Glomerular endothelial cell (primary cell): ENCODE measurements around the gene KCNQ5. TPM values are rescaled to one million over a fixed set of nuclear protein-coding genes. Genes with fewer than 3 reads are reported as not detected.
"Not testable (repeated sequence)": the region's sequence is repeated elsewhere in the genome, so short reads cannot be mapped to it uniquely, and the experiment has no call there.

Source experiments
- DNase-seq: peaks from one replicate; pipeline ENCODE4 v3.0.0-alpha.2; 2011; ENCODE audit warnings: low read depth, low spot score; ENCODE audit errors: extremely low read depth
- total RNA-seq: library from RNA; depleted of rRNA; stranded (reverse); fragments of >200 nt; gene quantifications from 2 replicates; pipeline ENCODE4 v1.2.3, GENCODE V29; 2015

KCNQ5 gene
- 1.1 and 1.6 TPM in 2 replicates for total RNA-seq

- DNase-seq: no peak
Observed at GRCh38 chr6:72621291-72622093, at the start of gene KCNQ5. TSS of gene KCNQ5 (plus strand) at chr6:72622064.

DNA sequence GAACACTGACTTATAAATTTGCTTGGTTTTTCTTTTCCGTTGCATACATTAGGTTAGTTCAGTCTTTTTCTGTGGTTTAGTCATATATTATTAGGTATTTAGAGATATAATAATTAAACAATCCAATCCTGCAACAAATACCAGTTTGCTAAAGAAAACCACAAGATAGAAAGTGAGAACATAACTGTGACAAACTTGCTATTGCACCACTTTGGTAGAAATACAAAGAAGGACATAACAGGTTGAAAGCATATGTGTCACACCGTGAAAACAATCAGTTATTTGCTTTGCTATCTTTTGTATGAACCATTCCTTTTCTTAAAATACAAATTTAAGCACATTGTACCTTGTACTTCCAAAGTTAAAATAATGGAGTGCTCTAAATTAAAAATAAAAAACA lies 42.0 kb upstream of the KCNQ5 start:
- DNase-seq: no peak

DNA sequence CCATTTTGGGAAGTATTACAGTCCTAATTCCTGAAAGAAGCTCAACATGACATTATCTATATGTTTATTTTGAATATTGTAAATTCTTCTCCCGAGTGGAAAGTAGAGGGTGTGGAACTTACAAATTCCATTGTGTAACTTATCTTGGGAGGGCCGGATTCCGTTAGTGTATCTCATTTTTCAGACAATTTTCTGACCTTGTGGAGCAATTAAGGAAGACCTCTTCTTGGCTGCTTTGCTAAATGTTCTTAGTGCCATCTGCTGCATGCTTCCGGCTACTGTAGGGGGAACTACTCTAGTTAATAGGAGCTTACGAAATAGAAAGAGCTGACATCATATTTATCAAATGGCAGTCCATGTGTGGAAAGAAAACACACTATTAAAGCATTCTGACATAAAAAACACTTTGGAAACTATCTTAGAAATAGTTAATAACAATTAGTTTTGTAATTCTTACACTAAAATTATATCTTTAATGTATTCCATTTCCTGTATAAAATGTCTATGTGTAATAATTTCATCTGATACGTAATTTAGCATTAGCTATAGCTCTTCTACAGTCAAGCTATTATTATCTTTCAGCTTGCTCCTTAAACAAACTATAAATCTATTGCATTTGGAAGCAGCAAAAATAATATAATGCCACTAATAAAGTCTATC lies 41.5 kb upstream of the KCNQ5 start:
- no peak for DNase-seq

- DNase-seq: not testable (repeated sequence)
Observed at GRCh38 chr6:72580950-72581349, 40.9 kb upstream of the KCNQ5 start.

DNA sequence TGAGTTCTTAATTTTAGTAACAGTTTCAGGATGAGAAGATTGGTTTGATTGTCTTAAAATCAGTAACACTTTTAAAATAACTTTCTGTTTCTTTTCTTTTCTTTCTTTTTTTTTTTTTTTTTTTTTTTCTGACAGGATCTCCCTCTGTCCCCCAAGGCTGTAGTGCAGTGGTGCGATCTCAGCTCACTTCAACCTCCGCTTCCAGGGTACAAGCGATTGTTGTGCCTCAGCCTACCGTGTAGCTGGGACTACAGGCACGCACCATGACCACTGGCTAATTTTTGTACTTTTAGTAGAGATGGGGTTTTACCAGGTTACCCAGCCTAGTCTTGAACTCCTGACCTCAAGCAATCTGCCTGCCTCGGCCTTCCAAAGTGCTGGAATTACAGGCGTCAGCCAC lies 33.7 kb upstream of the KCNQ5 start:
- no peak for DNase-seq

DNA sequence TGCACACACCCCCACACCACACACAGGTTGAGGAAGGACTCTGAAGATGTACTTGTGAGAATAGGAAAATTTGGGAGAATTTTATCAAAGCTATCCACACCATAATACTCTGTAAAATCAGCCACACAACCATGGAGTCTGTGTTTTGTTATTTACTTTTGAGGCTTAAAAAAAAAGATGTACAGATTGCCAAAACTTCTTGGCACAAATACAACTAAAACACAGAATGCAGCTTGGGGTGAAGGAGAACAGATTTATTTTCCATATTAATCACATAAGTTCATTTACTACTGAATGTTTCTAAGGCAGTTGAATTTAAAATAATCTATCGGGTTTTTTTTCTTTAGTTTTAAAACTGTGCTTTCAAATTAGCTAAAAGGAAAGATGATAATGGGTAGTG lies 32.8 kb upstream of the KCNQ5 start:
- DNase-seq: no peak

DNA sequence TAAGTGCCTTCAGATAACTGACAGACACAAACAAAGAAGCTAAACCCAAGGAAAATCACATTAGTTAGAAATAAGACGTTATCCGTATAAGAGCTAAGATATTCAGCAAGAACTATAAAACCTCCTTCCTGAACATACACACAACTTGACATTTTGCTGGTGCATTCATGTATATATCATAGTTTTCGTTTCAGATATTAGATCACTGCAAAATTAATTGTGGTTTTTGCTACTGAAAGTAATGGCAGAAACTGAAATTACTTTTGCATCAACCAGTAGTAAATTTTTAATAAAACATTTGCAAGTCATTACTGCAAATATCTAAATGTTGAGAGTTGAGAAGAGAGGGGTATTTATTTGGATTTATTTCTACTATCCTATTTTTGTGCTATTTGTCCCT lies 26.1 kb upstream of the KCNQ5 start:
- DNase-seq: no peak

DNA sequence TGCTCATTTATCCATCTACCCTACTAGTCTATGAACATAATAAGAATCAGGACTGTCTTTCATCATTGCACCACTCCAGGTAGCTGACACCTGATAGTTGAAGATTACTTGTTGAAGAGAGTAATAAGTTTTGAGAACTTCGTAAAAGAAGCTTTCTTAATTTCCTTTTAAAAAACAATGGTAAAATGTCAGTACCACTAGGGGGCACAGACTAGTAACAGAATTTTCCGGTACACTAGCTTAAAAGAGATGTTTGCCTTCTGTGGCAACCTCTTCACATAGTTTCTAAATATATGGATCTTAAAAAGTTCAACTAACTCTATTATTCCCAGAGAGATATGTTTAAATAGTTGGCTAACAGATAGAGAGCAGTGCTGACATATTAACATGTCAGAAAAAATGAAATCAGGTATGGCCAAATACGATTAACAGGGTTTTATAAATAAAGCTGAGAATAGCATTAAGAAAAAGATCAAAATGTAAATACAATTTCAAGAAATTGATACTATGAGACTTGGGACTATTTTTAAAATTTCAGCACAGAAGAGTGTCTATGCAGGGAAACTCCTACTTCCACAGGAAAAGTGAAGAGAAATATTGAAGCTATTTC lies 5.4 kb upstream of the KCNQ5 start:
- no peak for DNase-seq

DNA sequence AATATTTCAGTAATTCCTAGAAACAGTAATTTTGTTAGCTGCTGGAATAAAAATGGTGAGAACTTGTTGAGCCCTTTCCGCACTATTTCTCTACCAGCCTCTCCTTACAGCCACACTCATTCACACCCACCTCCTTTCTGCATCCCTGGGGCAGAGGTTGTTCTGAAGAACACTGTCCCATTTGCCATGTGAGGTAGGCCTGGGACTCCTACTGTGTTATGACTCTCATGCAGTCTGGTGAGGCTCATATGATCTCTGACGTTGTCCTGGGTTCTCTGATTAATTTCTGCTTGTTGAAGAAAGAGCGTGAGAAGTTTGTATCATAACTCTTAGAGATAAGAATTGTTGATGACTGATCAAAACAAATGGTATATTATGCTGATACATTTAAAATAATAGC lies 4.1 kb upstream of the KCNQ5 start:
- no peak for DNase-seq

- DNase-seq: no peak
Observed at GRCh38 chr6:72619883-72620696, 1.8 kb upstream of the KCNQ5 start.

- DNase-seq: no peak
Observed at GRCh38 chr6:72620871-72621290, 983 bp upstream of the KCNQ5 start.

GRCh38 chr6:72622094-72622940 lies 453 bp downstream of the KCNQ5 start:
- no peak for DNase-seq

GRCh38 chr6:72623808-72624207 lies 1.9 kb downstream of the KCNQ5 start:
- DNase-seq: no peak

GRCh38 chr6:72624557-72625160 lies 2.8 kb downstream of the KCNQ5 start:
- DNase-seq: no peak

- DNase-seq: no peak
Observed at GRCh38 chr6:72626126-72626525, 4.3 kb downstream of the KCNQ5 start.

DNA sequence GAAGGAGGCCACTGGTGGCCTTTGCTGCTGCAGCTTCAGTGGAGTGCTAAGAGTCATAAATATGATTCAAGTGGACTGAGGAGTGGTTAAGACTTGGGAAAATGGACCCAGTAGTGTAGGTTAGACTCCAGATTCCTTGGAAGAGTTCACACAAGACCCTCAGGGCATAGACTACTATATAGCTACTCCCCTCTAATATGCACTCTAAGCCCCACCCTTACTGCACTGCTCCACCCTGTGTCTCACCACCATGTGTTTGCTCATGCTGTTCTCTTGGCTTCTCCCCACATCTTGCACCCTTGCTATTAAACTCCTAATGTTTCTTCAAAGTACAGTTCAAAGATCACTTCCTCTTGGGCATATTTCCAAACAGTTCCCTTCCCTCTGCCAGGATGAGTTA lies 5.7 kb downstream of the KCNQ5 start:
- no peak for DNase-seq

- DNase-seq: no peak
Observed at GRCh38 chr6:72631480-72631879, 9.6 kb downstream of the KCNQ5 start.

DNA sequence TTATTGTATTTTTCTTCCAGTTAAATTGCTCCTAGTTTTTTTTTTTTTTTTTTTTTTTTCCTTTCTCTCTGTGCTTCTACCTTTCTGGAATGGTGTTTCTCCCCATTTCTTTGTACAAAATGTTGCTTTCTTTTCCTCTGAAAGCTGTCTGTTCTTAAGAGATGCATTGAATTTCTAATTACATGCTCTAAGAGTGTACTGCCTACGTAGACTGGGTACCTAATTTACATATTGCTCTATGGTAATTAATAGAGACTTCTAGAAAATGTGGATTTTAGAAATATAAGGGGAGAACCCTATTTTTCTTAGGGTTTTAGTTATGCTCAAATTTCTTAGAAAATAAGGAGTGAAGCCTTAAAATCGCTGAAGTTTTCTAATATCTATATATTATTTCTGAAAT lies 13.8 kb downstream of the KCNQ5 start:
- no peak for DNase-seq

- no peak for DNase-seq
Observed at GRCh38 chr6:72636215-72636614, 14.4 kb downstream of the KCNQ5 start.

GRCh38 chr6:72636786-72637185 lies 14.9 kb downstream of the KCNQ5 start:
- DNase-seq: no peak
